HG03342 (cell line): Measurements from ENCODE around the gene KRTAP4-7.
"Not testable (repeated sequence)": the region's sequence is repeated elsewhere in the genome, so short reads cannot be mapped to it uniquely, and the experiment has no call there.

Experiments used
- ATAC-seq: cut with Tn5 transposase; IDR thresholded peaks from one replicate; pipeline ENCODE4 v1.9.1; 2021; ENCODE audit warnings: mild to moderate bottlenecking, moderate library complexity; ENCODE audit not compliant: unreplicated experiment

The KRTAP4-7 gene

DNA sequence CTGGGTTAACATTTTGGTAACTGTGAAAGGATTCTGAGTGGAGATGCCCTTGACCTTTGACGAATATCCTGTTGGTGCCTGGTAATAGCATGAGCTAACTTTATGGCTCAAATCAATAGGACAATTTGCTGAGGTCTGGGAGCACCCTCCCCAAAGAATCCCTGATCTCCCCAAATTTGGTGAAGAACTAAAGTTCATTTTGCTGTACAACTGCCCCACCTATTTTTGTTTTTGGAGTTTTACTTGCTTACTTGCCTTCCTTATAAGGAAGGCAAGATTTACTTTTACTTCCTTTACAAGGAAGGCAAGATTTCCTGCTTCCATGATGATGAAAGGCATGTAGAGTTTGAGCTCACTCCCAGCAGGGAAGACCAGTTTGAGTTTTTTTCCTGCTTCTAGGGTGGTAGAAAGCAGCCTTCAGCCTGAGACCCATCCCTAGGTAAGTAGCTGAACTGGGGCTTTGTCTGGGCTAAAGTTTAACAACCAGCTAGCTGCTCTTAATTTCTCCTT, 24.0 kb downstream of the KRTAP4-7 start:
- no peak for ATAC-seq

DNA sequence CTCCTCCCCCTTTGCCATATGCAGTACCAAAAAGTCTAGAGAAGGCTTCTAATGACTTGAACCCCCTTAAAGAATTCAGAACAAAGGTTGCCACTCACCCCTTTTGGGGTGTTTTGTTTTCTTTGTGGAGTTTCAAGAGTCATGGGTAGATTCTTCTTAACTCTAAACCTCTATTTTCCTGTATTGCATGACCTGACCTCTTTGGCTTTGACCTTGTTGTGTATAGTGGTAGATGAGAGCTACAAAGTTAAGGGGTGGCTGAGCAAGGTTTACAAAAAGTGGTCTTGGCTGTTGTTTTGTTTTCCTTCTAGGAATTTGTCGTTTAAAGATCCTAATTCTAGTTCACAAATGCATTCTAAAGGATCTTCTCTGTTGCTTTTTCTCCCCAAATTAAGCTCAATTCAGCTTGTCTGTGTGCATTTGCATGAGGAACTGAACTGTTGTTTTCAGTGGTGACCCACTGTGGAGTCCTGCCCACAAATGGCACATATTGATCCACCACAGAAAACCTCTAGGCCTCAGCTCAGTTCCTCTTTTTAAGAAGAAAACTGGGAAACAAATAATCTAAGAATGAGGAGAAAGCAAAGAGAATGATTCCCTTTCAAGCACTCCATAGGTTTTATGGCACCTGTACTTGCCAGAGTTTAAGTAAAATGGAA, 24.9 kb downstream of the KRTAP4-7 start:
- not testable (repeated sequence) for ATAC-seq

DNA sequence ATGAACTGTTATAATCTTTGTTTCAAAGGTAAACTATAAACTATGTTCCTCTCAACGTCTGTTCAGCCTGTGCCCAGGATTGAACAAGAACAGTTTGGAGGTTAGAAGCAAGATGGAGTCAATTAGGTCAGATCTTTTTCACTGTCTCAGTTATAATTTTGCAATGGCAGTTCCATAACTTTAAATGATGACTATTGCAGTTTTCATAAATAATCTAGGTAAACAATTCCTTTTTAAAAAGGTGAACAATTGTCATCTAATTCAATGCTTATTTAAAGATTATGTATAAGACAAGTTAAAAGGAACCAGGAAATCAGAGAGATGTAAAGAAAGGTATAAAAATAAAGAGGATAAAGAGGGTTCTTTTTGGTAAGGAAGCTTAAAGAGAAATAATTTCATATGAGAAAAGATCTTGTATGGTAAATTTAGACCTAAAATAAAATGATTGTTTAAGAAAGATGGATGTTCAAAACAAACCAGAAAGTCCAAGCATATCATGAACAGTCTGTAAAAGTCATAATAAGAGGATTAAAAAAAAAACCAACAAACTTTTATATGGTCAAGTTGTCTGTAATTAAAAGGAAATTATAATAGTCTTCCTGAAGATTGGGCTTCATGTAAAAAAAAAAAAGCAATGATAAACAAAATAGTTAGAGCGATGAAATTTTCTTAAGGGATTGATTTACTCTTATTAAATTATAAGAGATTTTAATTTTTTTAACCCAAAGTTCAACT, 27.4 kb downstream of the KRTAP4-7 start:
- ATAC-seq, result no peak

DNA sequence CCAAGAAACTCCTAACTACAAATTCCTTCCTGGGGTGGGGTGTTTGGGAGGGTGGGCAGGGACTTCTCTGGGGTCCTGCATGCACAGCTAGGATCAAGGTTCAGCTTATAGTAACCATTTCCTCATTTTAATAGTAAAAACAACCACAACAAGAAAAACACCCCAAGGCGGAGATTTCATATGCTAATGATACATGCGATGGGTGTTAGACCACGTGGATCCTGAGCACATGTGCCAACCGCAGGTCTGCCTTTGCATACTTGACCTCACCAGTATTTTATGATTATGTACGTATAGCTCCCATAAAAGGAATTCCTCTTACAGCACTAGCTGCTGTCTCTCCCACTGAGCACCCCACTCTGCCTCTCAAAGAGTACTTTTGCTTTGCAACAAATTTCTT, 32.3 kb downstream of the KRTAP4-7 start:
- no peak for ATAC-seq

DNA sequence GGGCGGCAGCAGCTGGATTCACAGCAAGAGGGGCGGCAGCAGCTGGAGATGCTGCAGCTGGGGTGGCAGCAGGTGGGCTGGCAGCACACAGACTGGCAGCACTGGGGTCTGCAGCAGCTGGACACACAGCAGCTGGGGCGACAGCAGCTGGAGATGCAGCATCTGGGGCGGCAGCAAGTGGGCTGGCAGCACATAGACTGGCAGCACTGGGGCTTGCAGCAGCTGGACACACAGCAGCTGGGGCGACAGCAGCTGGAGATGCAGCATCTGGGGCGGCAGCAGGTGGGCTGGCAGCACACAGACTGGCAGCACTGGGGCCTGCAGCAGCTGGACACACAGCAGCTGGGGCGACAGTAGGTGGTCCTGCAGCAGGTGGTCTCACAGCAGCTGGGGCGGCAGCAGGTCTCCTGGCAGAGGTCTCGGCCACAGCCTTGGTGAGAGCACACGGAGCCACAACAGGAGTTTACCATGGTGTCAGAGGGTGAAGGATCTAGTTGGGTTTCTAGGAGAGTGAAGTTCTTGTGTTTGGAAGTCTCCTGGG, 34.0 kb downstream of the KRTAP4-7 start, which contains the start of gene KRTAP4-11:
Gene KRTAP4-11, minus strand, starts transcription at position 528 of the 541 bp plus-strand sequence. Its CDS starts 58 bp downstream, at position 470.
- ATAC-seq, result not testable (repeated sequence)

DNA sequence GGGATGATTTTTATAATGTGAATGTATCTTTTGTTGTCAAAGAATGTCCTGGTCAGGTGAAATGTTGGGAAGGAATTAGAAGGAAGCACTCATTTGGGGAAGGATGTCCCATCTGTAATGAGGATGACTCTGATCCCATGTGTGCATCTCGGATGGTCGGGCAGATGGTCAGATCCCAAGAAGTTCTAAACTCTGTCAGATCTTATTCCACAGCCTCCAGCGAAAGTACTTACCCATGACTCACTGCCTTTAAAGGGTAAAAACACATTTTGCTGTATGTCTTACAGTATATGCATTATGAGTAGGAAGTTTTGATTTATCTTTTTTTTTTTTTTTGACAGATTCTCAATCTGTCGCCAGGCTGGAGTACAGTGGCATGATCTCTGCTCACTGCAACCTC, 34.8 kb downstream of the KRTAP4-7 start:
- ATAC-seq, result no peak

DNA sequence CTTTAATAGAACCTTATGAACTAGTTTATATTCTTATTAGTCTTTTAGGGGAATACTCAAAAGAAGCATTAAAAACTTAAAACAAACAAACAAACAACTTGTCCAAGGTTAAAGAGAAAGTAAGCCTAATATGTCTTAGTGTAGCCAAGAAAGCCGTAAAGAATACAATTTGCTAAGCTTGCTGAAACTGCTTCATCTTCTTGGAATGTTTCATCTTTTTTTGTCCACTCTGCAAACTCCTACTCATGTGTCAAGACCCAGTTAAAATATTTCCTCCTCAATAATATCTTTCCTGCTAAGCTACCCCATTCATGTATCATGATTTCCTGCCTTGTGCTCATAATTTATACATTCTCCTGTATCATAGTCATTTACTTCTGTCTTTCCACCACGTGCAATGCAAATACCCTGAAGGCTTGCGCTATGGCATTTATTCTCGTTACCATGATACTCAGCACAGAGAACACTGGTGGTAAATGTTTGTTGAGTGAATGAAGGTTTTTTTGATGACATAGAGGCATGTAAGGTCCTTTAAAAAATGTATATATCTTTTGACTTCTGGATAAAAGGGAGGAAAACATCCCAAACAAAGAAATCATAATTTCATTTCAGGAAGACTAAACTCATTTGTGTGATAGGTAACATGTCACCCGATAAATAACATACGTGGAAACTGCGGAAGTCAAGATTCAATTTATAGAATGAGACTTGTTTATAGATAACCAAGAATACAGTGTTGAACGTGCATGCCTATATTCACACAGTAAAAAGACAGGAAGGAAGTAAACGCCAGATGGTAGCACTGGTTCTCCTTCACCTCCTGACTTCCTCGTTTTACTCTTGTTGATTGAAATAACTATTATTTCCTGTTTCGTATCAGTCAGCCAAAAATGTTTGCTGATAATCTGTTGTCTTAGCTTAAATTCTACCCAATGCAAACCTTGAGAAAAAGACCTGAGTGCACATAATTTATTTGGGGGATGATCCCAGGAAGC, 36.0 kb downstream of the KRTAP4-7 start:
- not testable (repeated sequence) for ATAC-seq

DNA sequence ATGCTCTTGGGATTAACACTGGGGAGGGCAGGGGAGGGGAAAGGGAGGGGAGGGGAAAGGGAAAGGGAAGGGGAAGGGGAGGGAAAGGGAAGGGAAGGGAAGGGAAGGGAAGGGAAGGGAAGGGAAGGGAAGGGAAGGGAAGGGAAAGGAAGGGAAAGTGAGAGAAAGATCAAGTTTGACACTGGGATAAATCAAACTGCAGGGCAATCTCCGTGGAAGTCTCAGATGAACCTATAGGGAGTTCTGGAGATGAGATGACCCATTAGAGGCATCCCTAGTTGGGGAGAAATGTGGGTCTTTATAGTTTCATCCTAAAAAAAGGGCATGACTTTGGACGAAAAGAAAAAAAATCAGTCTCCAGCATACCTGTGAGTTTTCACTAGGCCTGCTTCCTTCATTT, 37.8 kb downstream of the KRTAP4-7 start:
- no peak for ATAC-seq

DNA sequence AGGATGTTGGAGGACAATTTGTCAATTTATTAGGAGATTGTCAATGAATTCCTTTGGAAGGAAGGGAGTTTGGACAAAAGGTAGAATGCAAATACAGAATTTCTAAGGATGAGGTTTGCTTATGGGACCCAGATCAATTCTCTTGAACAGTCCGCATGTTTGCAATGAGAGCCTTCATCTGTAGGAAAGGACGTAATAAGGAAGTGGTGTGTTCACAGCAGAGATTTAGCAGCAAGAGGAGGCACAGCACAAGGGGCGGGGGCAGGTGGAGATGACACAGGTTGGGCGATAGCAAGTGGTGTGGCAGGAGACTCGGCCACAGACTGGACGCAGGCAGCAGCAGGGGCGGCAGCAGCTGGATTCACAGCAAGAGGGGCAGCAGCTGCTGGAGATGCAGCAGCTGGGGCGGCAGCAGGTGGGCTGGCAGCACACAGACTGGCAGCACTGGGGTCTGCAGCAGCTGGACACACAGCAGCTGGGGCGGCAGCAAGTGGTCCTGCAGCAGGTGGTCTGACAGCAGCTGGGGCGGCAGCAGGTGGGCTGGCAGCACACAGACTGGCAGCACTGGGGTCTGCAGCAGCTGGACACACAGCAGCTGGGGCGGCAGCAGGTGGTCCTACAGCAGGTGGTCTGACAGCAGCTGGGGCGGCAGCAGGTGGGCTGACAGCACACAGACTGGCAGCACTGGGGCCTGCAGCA, 39.5 kb downstream of the KRTAP4-7 start:
- not testable (repeated sequence) for ATAC-seq

DNA sequence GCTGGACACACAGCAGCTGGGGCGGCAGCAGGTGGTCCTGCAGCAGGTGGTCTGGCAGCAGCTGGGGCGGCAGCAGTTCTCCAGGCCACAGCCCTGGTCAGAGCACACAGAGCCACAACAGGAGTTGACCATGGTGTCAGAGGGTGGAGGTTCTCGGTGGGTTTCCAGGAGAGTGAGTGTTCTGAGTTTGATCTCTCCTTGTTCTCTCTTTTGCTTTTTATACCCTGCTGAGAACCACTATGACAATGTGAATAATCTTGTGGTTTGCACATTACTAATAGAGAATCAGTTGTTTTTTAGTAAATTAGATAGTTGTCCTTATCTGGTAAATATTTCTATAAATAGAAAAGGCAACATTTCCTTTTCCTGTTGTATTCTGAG, 40.0 kb downstream of the KRTAP4-7 start, which contains the start of gene KRTAP4-12:
Gene KRTAP4-12, minus strand, starts transcription at position 192 of the 381 bp plus-strand sequence. Its CDS starts 60 bp downstream, at position 132.
- ATAC-seq, result not testable (repeated sequence)

DNA sequence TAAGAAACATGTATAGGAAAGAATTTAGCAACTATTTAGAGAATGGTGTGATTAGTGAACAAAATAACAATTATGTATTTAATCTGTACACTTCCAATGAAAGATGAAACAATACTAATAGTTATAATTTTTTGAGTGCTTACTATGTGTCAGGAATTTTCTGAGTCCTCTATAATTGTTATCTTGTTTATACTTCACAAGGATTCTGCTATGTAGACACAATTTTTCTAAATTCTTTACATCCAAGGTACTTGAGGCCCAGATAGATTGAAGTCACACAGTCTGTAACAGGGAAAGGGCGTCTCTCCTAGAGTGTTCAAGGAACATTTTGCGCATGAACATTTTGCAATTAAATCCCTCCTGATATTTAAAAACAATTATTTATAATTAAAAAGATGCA, 41.1 kb downstream of the KRTAP4-7 start:
- ATAC-seq, result no peak

DNA sequence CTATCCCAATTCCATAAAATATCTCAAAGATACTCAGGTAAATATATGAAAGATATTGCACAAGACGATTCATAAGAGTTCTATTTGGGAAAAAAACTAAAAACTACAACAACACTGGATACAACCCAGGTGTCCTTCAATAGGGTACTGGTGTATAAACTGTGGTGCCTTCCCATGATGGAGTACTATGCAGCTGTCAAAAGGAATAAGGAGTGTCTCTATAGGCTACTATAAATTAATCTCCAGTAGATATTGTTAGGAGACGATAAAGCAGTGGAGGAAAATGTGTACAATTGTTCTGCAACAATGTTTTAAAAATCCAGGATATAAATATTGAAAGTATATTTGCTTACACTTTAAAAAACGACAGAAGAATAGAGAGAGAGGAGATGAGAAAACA, 42.5 kb downstream of the KRTAP4-7 start:
- no peak for ATAC-seq

DNA sequence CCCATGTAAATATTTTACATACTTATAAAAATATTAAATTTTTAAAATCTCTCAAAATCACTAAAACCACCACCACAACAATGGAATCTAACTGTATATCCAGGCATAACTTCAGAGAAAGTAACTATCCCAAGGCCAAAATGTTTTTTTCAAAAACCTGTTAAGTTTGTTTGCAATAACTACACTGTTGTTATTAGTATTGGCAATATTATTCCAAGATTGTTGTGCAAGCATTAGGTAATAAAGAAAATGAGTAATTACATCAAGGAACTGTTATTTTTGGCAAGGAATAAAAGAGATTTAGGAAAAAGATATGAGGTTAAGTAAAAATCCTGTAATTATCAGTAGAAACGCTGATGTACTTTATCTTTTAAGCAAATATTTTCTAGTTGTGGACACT, 43.4 kb downstream of the KRTAP4-7 start:
- no peak for ATAC-seq

DNA sequence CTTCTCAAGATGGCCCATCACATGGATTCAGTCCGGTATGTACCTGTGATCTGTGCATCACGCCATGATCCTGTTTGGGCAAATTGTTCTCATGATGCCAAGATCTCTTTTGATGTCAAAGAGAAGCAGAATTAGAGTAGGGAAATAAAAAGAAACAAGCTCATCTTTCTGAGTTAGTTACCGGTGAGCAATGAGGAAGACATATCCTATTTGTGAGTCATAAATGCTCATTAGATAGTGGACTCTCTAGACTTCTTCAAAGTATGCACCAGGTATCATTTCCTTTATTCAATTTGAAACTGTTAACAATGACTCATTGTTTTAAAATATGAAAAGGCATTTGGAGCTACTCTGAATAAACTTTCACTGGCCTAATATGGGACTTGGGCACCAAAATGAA, 48.0 kb downstream of the KRTAP4-7 start:
- ATAC-seq, result no peak

DNA sequence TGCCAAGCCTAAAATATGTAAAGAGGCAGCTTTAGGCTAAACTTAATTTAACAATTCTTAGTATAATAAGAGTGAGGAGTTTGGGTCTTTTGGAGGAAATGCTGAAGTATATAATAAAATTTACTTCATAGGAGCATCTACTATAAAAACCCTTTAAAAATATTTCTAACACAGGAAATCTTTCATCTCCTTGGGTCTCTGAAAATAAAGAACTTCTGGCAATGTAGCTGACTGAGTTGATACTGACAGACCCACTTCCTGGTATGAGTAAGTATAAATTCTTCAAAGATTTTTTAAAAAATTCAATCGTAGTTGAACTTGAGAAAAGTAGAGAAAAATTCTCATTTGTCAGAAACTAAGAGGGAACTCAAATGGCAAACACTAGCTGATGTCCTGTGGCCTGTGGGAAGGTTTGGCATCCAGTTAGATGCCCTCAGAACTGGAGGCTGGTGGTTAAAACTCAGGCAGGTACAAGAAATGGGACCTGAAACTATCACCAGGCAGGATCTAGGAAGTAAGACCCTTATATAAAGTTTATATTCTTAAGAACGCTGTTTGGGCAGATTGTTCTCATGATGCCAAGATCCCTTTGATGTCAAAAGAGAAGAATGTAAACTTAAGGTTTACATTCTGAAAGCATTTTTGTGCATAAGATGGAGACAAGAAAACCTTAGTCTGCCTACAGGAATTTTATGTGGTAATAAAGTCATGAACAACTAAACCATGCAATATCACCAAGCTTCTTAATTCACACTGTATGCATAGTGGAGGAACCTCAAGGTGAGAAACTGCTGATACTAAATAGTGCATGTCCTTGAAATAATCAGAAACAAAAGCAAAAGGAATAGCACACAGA, 50.2 kb downstream of the KRTAP4-7 start:
- no peak for ATAC-seq
